GM06990 (cell line): ENCODE data around the gene ZNF536.

Experiments
- DNase-seq: peaks from one replicate; pipeline ENCODE4 v3.0.0-alpha.2; 2011; ENCODE audit not compliant: insufficient read length; ENCODE audit errors: extremely low read depth
- H3K27me3 ChIP-seq: replicated peaks from 2 replicates; pipeline ENCODE4 v1.6.0; 2011; ENCODE audit warnings: low read length; ENCODE audit not compliant: control insufficient read depth, insufficient read depth
- H3K36me3 ChIP-seq: 2 replicates; pipeline ENCODE4 v1.5.1; 2011; ENCODE audit warnings: low read length; ENCODE audit not compliant: control insufficient read depth, insufficient read depth
- H3K4me3 ChIP-seq: replicated peaks from 2 replicates; pipeline ENCODE4 v1.5.1; 2011; ENCODE audit warnings: low read depth, mild to moderate bottlenecking, control low read depth, low read length
- TF ChIP-seq, protein P1 (sequence below): IDR thresholded peaks from 2 replicates; pipeline ENCODE4 v1.5.1; 2011; ENCODE audit warnings: low read length, control low read depth, mild to moderate bottlenecking, inconsistent platforms; ENCODE audit not compliant: insufficient read depth, poor library complexity, severe bottlenecking

ZNF536 gene

GRCh38 chr19:30371960-30372824, at the start of gene ZNF536:
Gene ZNF536, plus strand, starts transcription at chr19:30372384. Its CDS starts 71,179 bp downstream, at chr19:30443563.
- TF ChIP-seq, protein P1, sequence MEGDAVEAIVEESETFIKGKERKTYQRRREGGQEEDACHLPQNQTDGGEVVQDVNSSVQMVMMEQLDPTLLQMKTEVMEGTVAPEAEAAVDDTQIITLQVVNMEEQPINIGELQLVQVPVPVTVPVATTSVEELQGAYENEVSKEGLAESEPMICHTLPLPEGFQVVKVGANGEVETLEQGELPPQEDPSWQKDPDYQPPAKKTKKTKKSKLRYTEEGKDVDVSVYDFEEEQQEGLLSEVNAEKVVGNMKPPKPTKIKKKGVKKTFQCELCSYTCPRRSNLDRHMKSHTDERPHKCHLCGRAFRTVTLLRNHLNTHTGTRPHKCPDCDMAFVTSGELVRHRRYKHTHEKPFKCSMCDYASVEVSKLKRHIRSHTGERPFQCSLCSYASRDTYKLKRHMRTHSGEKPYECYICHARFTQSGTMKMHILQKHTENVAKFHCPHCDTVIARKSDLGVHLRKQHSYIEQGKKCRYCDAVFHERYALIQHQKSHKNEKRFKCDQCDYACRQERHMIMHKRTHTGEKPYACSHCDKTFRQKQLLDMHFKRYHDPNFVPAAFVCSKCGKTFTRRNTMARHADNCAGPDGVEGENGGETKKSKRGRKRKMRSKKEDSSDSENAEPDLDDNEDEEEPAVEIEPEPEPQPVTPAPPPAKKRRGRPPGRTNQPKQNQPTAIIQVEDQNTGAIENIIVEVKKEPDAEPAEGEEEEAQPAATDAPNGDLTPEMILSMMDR = no peak
- no peaks in the 10 kb centered on the region for H3K27me3 ChIP-seq
- no peak within 1 kb of the TSS for H3K4me3 ChIP-seq
- DNase-seq = no peak
- H3K36me3 ChIP-seq = no peaks in the 10 kb centered on the region

DNA sequence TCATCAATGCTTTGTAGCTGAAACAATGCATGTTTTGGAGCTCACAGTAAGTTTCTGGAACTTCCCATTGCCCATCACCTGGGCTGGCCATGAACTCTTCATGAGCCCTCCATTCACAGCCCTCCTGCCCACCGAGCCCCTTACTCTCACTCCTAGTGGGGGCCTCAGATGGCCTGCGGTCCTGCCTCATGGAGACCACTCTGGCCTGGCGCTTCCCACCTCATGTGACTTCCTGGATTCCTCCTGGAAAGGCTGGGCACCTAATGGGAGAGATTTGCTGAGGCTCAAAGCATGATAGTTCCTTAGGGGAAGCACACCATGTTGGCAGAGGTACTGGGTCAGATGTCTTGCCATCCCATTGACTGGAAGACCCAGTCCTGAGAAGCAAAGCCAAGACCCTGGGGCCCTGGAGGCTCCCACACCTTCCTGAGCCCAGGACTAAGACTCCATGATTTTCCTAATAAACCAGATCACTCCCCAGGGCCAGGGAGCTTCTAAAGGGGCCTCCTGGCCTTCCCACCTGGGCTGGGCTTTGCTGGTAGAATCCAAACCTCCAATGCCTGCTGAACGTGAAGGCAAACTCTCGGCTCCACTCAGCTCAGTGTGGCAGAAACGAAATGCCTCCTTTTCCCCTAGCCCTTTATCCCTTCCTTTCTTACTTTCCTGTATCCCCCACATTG, 49.4 kb upstream of the ZNF536 start:
- TF ChIP-seq, protein P1 = no peak
- Histone ChIP-seq H3K27me3 (no peaks in the 10 kb centered on the region), H3K4me3 (no peak overlapping the region), H3K36me3 (no peaks in the 10 kb centered on the region)
- no peak for DNase-seq

DNA sequence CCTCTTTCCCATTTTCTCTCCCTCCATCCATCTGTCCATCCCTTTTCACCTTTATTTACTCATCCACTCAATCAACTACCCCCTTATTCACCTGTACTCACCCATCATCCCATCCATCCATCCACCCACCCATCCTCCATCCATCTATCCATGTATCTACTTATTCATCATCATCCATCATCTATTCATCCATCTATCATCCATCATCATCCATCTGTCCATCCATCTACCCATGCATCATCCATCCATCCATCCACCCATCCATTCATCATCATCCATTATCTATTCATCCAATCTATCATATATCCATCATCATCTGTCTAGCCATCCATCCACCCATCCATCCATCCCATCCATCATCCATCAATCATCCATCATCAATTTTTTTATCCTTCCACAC, 48.3 kb upstream of the ZNF536 start:
- H3K4me3 ChIP-seq = no peak overlapping the region
- H3K36me3 ChIP-seq = no peaks in the 10 kb centered on the region
- no peak for DNase-seq
- TF ChIP-seq, protein P1 = no peak
- H3K27me3 ChIP-seq = no peaks in the 10 kb centered on the region

DNA sequence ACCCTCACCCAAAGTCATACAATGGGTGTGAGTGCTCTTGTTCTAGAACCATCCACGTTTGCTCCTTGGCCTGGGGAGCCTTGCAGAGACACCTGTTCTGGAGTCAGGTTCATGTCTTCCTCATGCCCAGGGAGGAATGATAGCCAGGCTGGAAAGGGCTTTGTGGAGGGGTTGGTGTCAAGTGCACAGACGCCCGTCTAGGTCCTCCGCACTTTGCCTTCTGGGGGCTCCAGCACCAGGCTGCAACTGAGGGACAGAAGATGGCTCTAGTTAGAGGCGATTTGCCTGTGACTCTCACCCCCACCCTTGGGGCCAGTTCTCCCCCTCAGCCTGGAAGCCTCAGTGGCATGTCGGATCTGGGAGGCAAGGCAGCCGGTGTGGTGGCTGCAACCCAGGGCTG, 47.2 kb upstream of the ZNF536 start:
- no peak for DNase-seq
- H3K4me3 ChIP-seq = no peak overlapping the region
- no peaks in the 10 kb centered on the region for H3K36me3 ChIP-seq
- TF ChIP-seq, protein P1 = no peak
- no peaks in the 10 kb centered on the region for H3K27me3 ChIP-seq

- TF ChIP-seq, protein P1 = no peak
These were observed 46.4 kb upstream of the ZNF536 start for GRCh38 chr19:30325676-30326392.

More at GRCh38 chr19:30325676-30326392, 46.4 kb upstream of the ZNF536 start:
- DNase-seq = no peak
- Histone ChIP-seq H3K36me3 (no peaks in the 10 kb centered on the region), H3K4me3 (no peak overlapping the region), H3K27me3 (no peaks in the 10 kb centered on the region)
